PC-3 (cell line): ENCODE measurements around the gene PDLIM5. TPM values are rescaled to one million over a fixed set of nuclear protein-coding genes. Genes with fewer than 3 reads are reported as not detected.

Experiments used
- ATAC-seq: fragments of 200-7000 bp; cut with Tn5 transposase; 2 replicates; pipeline ENCODE4 v1.9.1; 2020; ENCODE audit warnings: mild to moderate bottlenecking, moderate library complexity
- BruUV-seq: library from RNA; stranded (reverse); fragments of 400-500 nt; replicated peaks from 2 replicates; lab custom pipeline; 2021; lab: Mats Ljungman, UMichigan
- CTCF ChIA-PET: fragments of 300-600 bp; sonication (Branson Sonifier 250); formaldehyde crosslinking; loops from one replicate; lab custom pipeline; 2022; ENCODE audit warnings: antibody characterized with exemption; lab: Charles Lee
- POLR2A ChIA-PET: fragments of 300-600 bp; sonication (Branson Sonifier 250); formaldehyde crosslinking; loops from one replicate; lab custom pipeline; 2022; ENCODE audit warnings: antibody characterized with exemption; ENCODE audit not compliant: unreplicated experiment; lab: Charles Lee
- DNase-seq: peaks from one replicate; pipeline ENCODE4 v3.0.0-alpha.2; 2015
- H2AFZ ChIP-seq: fragments of 300-600 bp; sonication (generic); 2 replicates; pipeline ENCODE4 v1.6.0; 2016; ENCODE audit warnings: antibody characterized with exemption, low read length
- H3F3A ChIP-seq: fragments of 300-600 bp; sonication (generic); one replicate; pipeline ENCODE4 v1.6.0; 2017; ENCODE audit warnings: antibody characterized with exemption, low read length, control low read depth, mild to moderate bottlenecking; ENCODE audit not compliant: unreplicated experiment
- H3K27ac ChIP-seq: fragments of 300-600 bp; sonication (generic); 2 replicates; pipeline ENCODE4 v1.5.1; 2016; ENCODE audit warnings: mild to moderate bottlenecking, low read length
- H3K27me3 ChIP-seq: fragments of 300-600 bp; sonication (generic); 2 replicates; pipeline ENCODE4 v1.6.1; 2016; ENCODE audit warnings: low read length, mixed read lengths
- H3K36me3 ChIP-seq: fragments of 300-600 bp; sonication (generic); 2 replicates; pipeline ENCODE4 v1.6.1; 2016; ENCODE audit warnings: low read depth, mixed run types, low read length, mixed read lengths
- H3K4me1 ChIP-seq: fragments of 300-600 bp; sonication (generic); 2 replicates; pipeline ENCODE4 v1.5.1; 2016; ENCODE audit warnings: low read length; ENCODE audit not compliant: insufficient read depth
- H3K4me2 ChIP-seq: fragments of 300-600 bp; sonication (generic); 2 replicates; pipeline ENCODE4 v1.6.0; 2016; ENCODE audit warnings: low read length
- H3K4me3 ChIP-seq: fragments of 300-600 bp; sonication (generic); 2 replicates; pipeline ENCODE4 v1.5.1; 2016; ENCODE audit warnings: mild to moderate bottlenecking, low read length, mixed read lengths
- H3K79me2 ChIP-seq: fragments of 300-600 bp; sonication (generic); 2 replicates; pipeline ENCODE4 v1.6.1; 2017; ENCODE audit warnings: low read length, mixed read lengths
- H3K9ac ChIP-seq: fragments of 300-600 bp; sonication (generic); 2 replicates; pipeline ENCODE4 v1.6.0; 2016; ENCODE audit warnings: mild to moderate bottlenecking, low read length
- H3K9me2 ChIP-seq: fragments of 300-600 bp; sonication (generic); replicated peaks from 2 replicates; pipeline ENCODE4 v1.6.1; 2016; ENCODE audit warnings: mixed run types, low read length, mixed read lengths
- H3K9me3 ChIP-seq: fragments of 300-600 bp; sonication (generic); 2 replicates; pipeline ENCODE4 v1.6.1; 2016; ENCODE audit warnings: low read length, mixed read lengths
- H4K20me1 ChIP-seq: fragments of 300-600 bp; sonication (generic); 2 replicates; pipeline ENCODE4 v1.6.1; 2016; ENCODE audit warnings: low read length, mixed read lengths
- CTCF ChIP-seq: fragments of 300-600 bp; sonication (generic); conservative IDR thresholded peaks from 2 replicates; pipeline ENCODE4 v1.5.1; 2017; ENCODE audit warnings: antibody characterized with exemption, low read depth, mild to moderate bottlenecking, low read length
- EZH2 ChIP-seq: fragments of 300-600 bp; sonication (generic); IDR thresholded peaks from one replicate; pipeline ENCODE4 v1.6.1; 2017; ENCODE audit warnings: antibody characterized with exemption, mild to moderate bottlenecking, low read length; ENCODE audit not compliant: unreplicated experiment
- EZH2phosphoT487 ChIP-seq: fragments of 300-600 bp; sonication (generic); IDR thresholded peaks from 2 replicates; pipeline ENCODE4 v1.6.1; 2018; ENCODE audit warnings: mild to moderate bottlenecking, antibody characterized with exemption, low read length, borderline replicate concordance
- intact Hi-C: fragments of 100-400 bp; cut with micrococcal nuclease; formaldehyde crosslinking; loops from 2 replicates; pipeline ENCODE4 v1.9.0; 2023
- total RNA-seq: library from RNA; depleted of rRNA; stranded (reverse); fragments of >200 nt; gene quantifications from 2 replicates; pipeline ENCODE4 v1.2.3, GENCODE V29; 2014

The PDLIM5 gene
- total RNA-seq, 1 experiment from 2014 or later, result 57.8 TPM

GRCh38 chr4:94583914-94584641 is 132.3 kb downstream of the PDLIM5 start:
- no peak for TF ChIP-seq EZH2
- no peak for TF ChIP-seq EZH2phosphoT487
- TF ChIP-seq CTCF, result no peak
- H3K27me3 ChIP-seq, result no peaks in the 10 kb centered on the region
- POLR2A ChIA-PET, result interaction anchor here (0.6 kb wide), 1 partner anchor 133 kb away, joined by 3 read pairs; no protein-coding TSS in a partner anchor

GRCh38 chr4:94588896-94589693 is 137.4 kb downstream of the PDLIM5 start:
- DNase-seq (peak; percentile 28), ATAC-seq (no peak)
- TF ChIP-seq EZH2 (no peak), CTCF (no peak), EZH2phosphoT487 (no peak)

More at GRCh38 chr4:94583914-94584641, 132.3 kb downstream of the PDLIM5 start:
- Histone ChIP-seq H3K4me2 (no peak overlapping the region), H3K9me3 (no peaks in the 10 kb centered on the region), H3F3A (no peaks in the 10 kb centered on the region), H3K36me3 (0 out of 2 replicates have a peak, but pooled peaks cover 2% of the 10 kb centered on the region), H4K20me1 (no peaks in the 10 kb centered on the region), H3K4me3 (no peak overlapping the region), H3K4me1 (peaks cover 10% of the 10 kb centered on the region), H3K79me2 (no peaks in the 10 kb centered on the region), H3K9me2 (no peaks in the 10 kb centered on the region), H3K9ac (no peak overlapping the region), H3K27ac (no peak overlapping the region), H2AFZ (no peak overlapping the region)
- CTCF ChIA-PET, result no interaction called here
- ATAC-seq, result no peak
- BruUV-seq, result no TSS peak
- intact Hi-C loops, result no loop called here
- no peak for DNase-seq

DNA sequence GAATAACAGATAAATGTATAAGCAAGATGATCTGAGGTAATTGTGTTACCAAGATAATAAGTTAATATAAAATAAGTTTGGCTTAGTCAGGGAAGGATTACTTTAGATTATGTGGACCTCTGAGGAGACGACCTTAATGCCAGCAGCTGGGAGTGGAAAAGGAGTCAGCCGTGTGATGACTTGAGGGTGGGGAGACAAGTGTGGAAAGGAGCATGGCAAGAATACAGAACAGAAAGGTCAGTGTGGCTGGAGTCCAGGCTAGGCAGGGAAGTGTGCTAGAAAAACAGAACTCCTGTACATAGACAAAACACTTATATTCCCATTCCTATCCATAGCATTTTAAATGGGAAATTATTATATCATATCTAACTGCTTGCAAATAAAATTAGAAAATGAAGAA is 138.8 kb downstream of the PDLIM5 start:
- Histone ChIP-seq H3K9ac (no peak overlapping the region), H3K9me2 (no peaks in the 10 kb centered on the region), H3K9me3 (no peaks in the 10 kb centered on the region), H3K4me3 (no peak overlapping the region), H3K36me3 (no peaks in the 10 kb centered on the region), H2AFZ (no peak overlapping the region), H3K27me3 (no peaks in the 10 kb centered on the region), H3K27ac (no peak overlapping the region), H3K4me2 (no peak overlapping the region), H4K20me1 (no peaks in the 10 kb centered on the region), H3K4me1 (peaks cover 16% of the 10 kb centered on the region; the same call in 1 of the 2 replicates), H3K79me2 (no peaks in the 10 kb centered on the region), H3F3A (no peaks in the 10 kb centered on the region)
- no peak for ATAC-seq
- no peak for DNase-seq
- TF ChIP-seq EZH2phosphoT487, result no peak
- TF ChIP-seq CTCF, result no peak
- no peak for TF ChIP-seq EZH2
- no TSS peak for BruUV-seq
- CTCF ChIA-PET, result no interaction called here
- intact Hi-C loops, result no loop called here
- POLR2A ChIA-PET, result no interaction called here

More at GRCh38 chr4:94588896-94589693, 137.4 kb downstream of the PDLIM5 start:
- no peaks in the 10 kb centered on the region for H3K9me2 ChIP-seq
- no peak overlapping the region for H3K27ac ChIP-seq
- H3K79me2 ChIP-seq, result no peaks in the 10 kb centered on the region
- intact Hi-C loops, result no loop called here
- H3K4me2 ChIP-seq, result no peak overlapping the region
- ChIA-PET CTCF (no interaction called here), POLR2A (no interaction called here)
- H3K9me3 ChIP-seq, result no peaks in the 10 kb centered on the region
- no TSS peak for BruUV-seq
- no peaks in the 10 kb centered on the region for H3K27me3 ChIP-seq
- no peaks in the 10 kb centered on the region for H3F3A ChIP-seq
- no peaks in the 10 kb centered on the region for H3K36me3 ChIP-seq
- H2AFZ ChIP-seq, result no peak overlapping the region
- H3K4me1 ChIP-seq, result peaks cover 9% of the 10 kb centered on the region; the same call in 1 of the 2 replicates
- H4K20me1 ChIP-seq, result no peaks in the 10 kb centered on the region
- H3K9ac ChIP-seq, result no peak overlapping the region
- no peak overlapping the region for H3K4me3 ChIP-seq
